ENCODE results near the gene ACVR1C. TPM values are rescaled to one million over a fixed set of nuclear protein-coding genes. Genes with fewer than 3 reads are reported as not detected.

Gene ACVR1C
- total RNA-seq, 2 donors from 2014 or later, result 0.67 to 1.1 TPM

DNA sequence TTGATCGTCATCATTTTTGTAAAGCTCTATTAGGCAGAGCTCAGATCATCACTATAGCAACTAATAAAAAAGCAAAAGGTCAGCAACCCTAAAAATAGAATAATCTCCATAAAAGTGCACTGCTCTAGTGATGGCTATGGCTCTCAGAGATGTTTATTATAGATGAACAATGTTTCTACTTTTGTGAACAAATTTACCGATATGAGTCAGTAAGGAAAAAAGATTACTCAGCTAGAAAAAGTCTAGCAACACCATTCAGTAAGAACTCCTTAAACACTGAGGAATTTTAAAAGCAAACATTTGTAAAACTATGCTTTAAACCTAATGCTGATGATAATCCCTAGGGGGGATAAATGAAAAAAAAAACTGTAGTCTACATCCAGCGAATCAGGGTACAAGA lies 69.6 kb downstream of the ACVR1C start:
- Histone ChIP-seq H3K4me3 (no peak overlapping the region), H3K36me3 (no peaks in the 10 kb centered on the region), H3K4me1 (no peaks in the 10 kb centered on the region), H3K27ac (no peak overlapping the region), H3K9me3 (no peaks in the 10 kb centered on the region), H3K27me3 (no peaks in the 10 kb centered on the region)
- DNase-seq (ENCODE audit: low spot score), result no peak
- TF ChIP-seq, protein P1, sequence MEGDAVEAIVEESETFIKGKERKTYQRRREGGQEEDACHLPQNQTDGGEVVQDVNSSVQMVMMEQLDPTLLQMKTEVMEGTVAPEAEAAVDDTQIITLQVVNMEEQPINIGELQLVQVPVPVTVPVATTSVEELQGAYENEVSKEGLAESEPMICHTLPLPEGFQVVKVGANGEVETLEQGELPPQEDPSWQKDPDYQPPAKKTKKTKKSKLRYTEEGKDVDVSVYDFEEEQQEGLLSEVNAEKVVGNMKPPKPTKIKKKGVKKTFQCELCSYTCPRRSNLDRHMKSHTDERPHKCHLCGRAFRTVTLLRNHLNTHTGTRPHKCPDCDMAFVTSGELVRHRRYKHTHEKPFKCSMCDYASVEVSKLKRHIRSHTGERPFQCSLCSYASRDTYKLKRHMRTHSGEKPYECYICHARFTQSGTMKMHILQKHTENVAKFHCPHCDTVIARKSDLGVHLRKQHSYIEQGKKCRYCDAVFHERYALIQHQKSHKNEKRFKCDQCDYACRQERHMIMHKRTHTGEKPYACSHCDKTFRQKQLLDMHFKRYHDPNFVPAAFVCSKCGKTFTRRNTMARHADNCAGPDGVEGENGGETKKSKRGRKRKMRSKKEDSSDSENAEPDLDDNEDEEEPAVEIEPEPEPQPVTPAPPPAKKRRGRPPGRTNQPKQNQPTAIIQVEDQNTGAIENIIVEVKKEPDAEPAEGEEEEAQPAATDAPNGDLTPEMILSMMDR (IDR thresholded peaks at IDR 0.05), result no peak

GRCh38 chr2:157557770-157558169 lies 70.9 kb downstream of the ACVR1C start:
- no peak for DNase-seq (ENCODE audit: low spot score)
- Histone ChIP-seq H3K27me3 (no peaks in the 10 kb centered on the region), H3K27ac (no peak overlapping the region), H3K9me3 (no peaks in the 10 kb centered on the region), H3K4me3 (no peak overlapping the region), H3K36me3 (no peaks in the 10 kb centered on the region), H3K4me1 (no peaks in the 10 kb centered on the region)
- TF ChIP-seq, protein P1 (IDR thresholded peaks at IDR 0.05), result no peak

GRCh38 chr2:157540102-157540501 lies 88.6 kb downstream of the ACVR1C start:
- Histone ChIP-seq H3K4me3 (no peak overlapping the region), H3K4me1 (no peaks in the 10 kb centered on the region), H3K36me3 (no peaks in the 10 kb centered on the region), H3K27ac (no peak overlapping the region), H3K9me3 (no peaks in the 10 kb centered on the region), H3K27me3 (no peaks in the 10 kb centered on the region)
- DNase-seq (ENCODE audit: low spot score), result no peak
- TF ChIP-seq, protein P1 (IDR thresholded peaks at IDR 0.05), result no peak

- Histone ChIP-seq H3K27ac (no peak overlapping the region), H3K9me3 (no peaks in the 10 kb centered on the region), H3K4me1 (no peaks in the 10 kb centered on the region), H3K4me3 (no peak overlapping the region), H3K27me3 (no peaks in the 10 kb centered on the region), H3K36me3 (no peaks in the 10 kb centered on the region)
- TF ChIP-seq, protein P1 (IDR thresholded peaks at IDR 0.05), result no peak
- DNase-seq (ENCODE audit: low spot score), result no peak
Measured at GRCh38 chr2:157538064-157538463, 90.6 kb downstream of the ACVR1C start.

DNA sequence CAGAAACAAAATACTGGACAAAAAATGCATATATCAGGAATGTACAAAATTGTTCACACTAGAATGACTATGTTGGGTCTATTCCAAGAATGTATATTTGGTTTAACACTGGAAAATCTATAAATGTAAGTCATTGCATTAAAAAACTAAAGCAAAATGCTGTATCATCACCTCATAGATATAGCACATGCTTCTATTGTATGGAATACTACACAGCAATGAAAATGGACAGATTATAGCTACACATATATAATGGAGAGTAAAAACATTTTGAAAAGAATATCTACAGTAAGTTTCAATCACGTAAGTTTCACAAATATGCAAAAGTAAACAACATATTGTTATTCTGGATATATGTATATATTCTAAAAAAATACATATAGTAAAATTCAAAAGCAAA lies 91.8 kb downstream of the ACVR1C start:
- H3K4me1 ChIP-seq, result no peaks in the 10 kb centered on the region
- no peak for DNase-seq (ENCODE audit: low spot score)
- H3K9me3 ChIP-seq, result no peaks in the 10 kb centered on the region
- H3K4me3 ChIP-seq, result no peak overlapping the region
- H3K27me3 ChIP-seq, result no peaks in the 10 kb centered on the region
- TF ChIP-seq, protein P1 (IDR thresholded peaks at IDR 0.05), result no peak
- H3K36me3 ChIP-seq, result no peaks in the 10 kb centered on the region
- no peak overlapping the region for H3K27ac ChIP-seq

- Histone ChIP-seq H3K27ac (no peak overlapping the region), H3K4me3 (no peak overlapping the region), H3K36me3 (no peaks in the 10 kb centered on the region), H3K4me1 (no peaks in the 10 kb centered on the region), H3K27me3 (no peaks in the 10 kb centered on the region), H3K9me3 (no peaks in the 10 kb centered on the region)
- TF ChIP-seq, protein P1 (IDR thresholded peaks at IDR 0.05), result no peak
- no peak for DNase-seq (ENCODE audit: low spot score)
Measured at GRCh38 chr2:157528963-157529751, 99.5 kb downstream of the ACVR1C start.
